Medulla oblongata (tissue), 1 donor: ENCODE data around the gene HYAL2.

Experiments
- DNase-seq: peaks from one replicate; pipeline ENCODE4 v3.0.0-alpha.2; 2015; ENCODE audit errors: extremely low spot score

The HYAL2 gene

GRCh38 chr3:50350527-50351322 lies 28.2 kb upstream of the HYAL2 start, which contains the start of the genes CYB561D2 and NPRL2:
TSS of gene CYB561D2 (plus strand) at chr3:50350862. CDS start at chr3:50351434, 572 bp downstream.
TSS of gene NPRL2 (minus strand) at chr3:50350775. CDS start at chr3:50350652, 123 bp downstream.
- peak; percentile 98 for DNase-seq

DNA sequence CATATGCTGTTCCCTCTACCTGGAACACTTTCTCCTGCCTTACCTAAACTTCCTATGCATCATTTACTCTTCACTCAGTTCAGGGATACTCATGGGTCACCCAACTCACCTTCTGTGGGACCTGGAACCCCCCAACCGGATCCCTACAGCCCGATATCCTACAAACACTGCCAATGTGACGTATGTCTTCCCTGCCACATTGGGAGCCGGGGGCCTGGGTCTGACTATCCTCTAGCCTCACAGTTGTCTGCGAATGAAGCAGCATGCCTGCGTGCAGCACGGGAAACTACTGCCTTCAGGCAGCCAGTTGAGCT lies 27.6 kb upstream of the HYAL2 start:
- DNase-seq: no peak

- DNase-seq: peak; percentile 79
Measured at GRCh38 chr3:50347187-50347813, 24.8 kb upstream of the HYAL2 start.

DNA sequence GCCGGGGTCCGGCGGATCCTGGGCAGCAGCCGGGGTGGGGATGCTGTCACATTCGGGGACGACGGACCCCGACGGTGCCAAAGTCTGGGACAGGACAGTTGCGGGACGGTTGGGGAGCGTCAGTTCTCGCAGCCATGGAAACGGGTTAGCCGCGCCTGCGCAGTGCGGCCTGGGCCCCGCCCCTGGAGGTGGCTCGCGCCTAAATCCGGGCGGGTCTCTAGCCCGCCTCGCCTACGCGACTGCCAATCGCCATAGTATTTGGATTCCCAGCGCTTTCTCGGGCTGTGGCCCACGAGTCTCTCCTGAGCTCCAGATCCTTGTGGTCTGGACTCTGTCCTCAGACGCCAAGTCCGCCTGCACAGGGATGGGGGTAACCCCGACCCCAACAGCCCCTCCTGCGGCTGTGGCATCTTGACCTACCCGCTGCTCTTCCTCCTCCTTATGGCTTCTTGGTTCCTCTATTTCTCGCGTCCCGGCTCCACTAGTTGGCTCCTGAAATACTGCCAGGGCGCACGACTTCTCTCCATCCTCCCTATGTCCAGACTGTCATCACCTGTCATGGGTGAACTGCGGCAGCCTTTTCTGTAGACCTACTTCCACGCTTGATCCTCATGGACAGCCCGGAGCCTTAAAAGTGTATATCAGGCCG lies 23.2 kb upstream of the HYAL2 start, which contains the start of gene ZMYND10:
Gene ZMYND10 (minus strand): TSS at position 147 of the 649 bp plus-strand sequence. CDS start 153 bp downstream, outside the sequence.
- no peak for DNase-seq

- DNase-seq: no peak
Measured at GRCh38 chr3:50345008-50345407, 22.5 kb upstream of the HYAL2 start.

DNA sequence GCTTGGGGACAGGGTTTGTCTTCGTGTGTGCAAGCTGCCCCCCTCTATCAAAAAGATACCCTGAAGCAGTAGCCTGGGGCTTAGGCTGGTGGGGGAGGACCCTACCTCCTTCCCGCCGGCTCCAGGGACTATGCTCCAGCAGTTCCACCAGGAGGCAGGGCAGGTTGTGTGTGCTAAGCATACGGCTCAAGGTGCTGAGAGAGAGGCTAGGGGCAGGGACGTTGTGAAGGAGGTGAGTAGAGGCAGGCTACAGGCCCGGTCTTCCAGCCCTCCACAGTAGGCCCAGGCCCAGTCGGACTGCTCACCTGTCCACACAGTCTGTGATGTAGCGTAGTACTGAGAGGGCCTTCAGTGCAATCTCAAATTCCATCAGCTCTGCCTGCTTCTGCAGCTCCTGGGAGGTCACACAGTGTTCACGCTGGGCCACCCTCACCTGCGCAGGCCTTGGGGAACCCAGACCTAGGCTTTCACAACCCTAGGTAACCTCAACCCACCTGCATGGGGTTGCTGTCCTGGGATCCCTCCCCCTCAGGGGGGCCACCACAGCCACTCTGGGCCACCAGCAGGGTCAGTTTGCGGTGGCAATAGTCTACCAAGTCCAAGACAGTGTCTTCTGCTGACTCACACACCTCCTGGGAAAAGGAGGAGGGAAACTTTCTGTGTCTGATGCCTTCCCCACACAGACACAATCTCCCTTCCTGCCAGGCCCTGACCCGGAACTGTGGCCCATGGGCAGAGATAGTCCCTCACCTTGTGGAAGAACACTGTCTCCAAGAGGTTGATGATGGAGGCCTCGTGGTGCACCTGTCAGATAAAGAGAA lies 20.5 kb upstream of the HYAL2 start:
- DNase-seq: no peak

- DNase-seq: no peak
Measured at GRCh38 chr3:50341996-50342650, 19.6 kb upstream of the HYAL2 start.

DNA sequence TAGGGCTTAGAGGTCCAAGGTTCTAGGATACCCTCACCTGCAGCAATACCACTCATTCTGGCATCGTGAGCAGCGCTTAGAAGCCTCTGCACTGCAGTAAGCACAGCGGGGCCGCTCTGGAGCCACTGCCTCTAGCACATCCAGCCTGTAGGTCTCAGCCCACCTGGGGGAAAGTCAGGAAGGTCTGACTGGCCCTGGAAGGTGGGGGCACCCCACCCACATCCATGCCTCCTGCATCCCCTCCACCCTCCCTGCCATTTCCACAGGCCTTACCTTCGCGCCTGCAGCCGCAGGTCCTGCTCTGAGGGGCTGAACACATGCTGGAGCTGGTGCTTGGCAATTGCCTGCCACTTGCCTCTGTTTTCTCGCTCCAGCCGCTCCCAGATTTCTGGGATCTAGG lies 19.0 kb upstream of the HYAL2 start:
- no peak for DNase-seq

GRCh38 chr3:50340448-50341329 lies 18.1 kb upstream of the HYAL2 start, which contains the start of gene RASSF1:
TSS of gene RASSF1 (minus strand) at chr3:50340836. CDS start at chr3:50340805, 31 bp downstream.
- peak; percentile 48 for DNase-seq

DNA sequence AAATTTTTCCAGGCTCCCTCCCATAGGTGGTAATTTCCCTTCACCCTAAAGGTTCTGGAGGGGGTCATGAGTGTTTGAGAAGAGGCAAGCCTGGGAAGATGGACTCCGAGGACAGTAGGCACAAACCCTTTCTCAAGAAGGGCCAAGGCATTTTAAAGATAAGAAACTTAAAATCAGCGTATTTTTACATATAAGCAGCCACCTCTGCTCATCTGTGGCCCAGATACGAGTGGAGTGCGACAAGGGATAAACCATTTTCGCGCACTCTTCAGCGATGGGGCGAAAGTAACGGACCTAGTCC lies 17.6 kb upstream of the HYAL2 start:
- no peak for DNase-seq

DNA sequence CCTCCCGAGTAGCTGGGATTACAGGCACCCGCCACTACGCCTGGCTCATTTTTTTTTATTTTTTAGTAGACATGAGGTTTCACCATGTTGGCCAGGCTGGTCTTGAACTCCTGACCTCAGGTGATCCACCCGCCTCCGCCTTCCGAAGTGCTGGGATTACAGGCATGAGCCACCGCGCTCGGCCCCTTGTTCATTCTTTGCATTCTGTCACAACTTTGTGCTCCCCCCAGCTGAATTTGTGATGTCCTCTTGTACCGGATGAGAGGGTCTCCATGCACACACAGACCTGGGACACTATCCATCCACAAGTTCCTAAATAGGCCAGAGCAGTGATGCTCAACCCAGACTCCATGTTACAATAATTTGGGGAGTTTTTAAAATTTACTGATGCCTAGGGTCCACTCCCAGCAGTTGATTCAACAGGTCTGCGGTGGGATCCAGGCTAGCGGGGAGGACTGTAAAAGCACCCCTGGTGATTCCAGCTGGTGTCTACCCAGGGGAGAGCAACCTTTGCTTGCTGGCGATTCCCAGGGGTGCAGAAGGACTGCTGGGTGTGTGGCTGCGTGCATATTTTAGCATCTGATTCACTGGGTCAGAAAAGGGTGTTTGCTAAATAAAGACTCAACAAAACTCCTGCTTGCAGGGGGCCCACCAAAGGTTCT lies 17.1 kb upstream of the HYAL2 start:
- DNase-seq: no peak

GRCh38 chr3:50338965-50339364 lies 16.4 kb upstream of the HYAL2 start:
- no peak for DNase-seq

- DNase-seq: peak; percentile 98
Measured at GRCh38 chr3:50337175-50337861, 14.8 kb upstream of the HYAL2 start.

GRCh38 chr3:50336452-50337174 lies 14.1 kb upstream of the HYAL2 start:
- no peak for DNase-seq

DNA sequence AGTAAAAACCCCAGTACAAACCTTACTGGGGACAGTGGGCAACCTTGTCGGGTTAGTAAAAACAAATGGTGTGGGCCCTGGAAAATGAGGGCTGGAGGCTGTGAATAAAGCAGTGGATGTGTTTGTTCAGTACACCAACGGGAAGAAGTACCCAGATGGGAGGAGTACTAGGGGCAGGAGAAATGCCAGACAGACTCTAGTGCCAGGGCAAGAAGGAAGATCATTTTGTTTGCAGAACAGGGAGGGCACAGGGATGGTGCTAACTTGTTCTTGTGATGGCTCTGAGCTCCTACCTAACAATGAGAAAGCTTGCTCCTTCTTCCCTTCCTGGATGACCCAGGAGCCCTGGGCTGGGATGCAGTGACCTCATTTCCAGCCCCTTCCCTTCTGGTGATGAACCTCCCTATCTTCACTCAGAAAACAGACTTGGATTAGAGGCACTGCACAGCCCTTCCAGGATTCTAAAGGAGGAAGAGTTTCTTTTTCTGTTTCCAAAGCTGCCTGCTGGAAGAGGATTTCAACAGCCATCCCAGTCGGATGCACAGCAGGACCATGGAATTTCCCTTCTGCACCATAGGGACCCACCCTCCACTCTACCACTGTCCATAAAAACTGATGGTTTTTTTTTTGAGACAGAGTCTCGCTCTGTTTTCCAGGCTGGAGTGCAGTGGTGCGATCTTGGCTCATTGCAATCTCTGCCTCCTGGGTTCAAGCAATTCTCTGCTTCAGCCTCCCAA lies 12.0 kb upstream of the HYAL2 start:
- no peak for DNase-seq

DNA sequence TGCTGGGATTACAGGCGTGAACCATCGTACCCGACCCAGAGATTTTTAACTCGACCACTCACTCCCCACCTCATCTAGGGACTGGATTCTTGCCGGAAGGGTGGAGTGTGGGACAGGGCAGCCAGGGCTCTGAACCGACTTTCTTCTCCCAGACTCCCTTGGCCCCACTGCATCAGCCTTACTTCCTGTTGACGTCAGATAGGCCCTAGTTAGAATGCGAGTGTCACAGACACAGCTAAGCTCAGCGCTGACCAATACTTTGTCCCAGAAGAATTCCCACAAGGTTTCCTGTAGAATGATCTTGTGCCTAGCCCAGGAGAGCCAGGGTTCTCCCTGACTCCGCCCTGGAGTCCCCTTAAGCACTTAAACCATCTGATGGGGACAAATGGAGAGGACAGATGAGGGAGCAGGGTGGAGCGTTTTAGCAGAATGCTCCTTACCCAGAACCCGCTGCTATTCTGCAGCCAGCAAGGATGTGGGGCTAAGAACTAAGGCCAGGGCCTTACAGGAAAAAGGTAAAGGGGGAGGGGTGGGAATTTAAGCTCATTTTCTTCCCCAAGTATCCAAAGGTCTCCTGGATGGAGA lies 11.3 kb upstream of the HYAL2 start:
- DNase-seq: no peak

DNA sequence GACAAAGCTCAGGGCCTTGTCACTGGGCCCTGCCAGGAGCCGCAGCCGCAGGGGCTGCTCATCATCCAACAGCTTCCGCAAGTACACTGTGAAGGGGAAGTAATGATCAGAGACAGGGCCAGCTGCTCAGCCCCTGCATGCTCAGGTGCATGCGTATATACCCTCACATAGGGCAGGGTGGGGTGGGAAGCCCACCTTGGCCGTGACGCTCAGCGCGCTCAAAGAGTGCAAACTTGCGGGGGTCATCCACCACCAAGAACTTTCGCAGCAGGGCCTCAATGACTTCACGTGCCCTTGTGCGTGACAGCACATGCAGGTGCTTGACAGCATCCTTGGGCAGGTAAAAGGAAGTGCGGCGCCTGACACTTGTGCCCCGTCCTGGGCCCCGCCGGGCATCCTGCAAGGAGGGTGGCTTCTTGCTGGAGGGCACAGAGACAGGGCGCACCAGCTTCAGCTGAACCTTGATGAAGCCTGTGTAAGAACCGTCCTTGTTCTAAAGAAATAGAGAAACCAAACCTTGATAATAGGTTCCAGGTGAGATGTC lies 8.9 kb upstream of the HYAL2 start:
- no peak for DNase-seq
